A673 (cell line): Measurements from ENCODE around the gene DAB2IP. TPM values are rescaled to one million over a fixed set of nuclear protein-coding genes. Genes with fewer than 3 reads are reported as not detected.

ENCODE experiments used
- BruUV-seq: library from RNA; stranded (reverse); fragments of 400-500 nt; replicated peaks from 2 replicates; lab custom pipeline; 2021; lab: Mats Ljungman, UMichigan
- CTCF ChIA-PET: fragments of 300-600 bp; sonication (Branson Sonifier 250); formaldehyde crosslinking; loops from one replicate; lab custom pipeline; 2022; ENCODE audit warnings: antibody characterized with exemption; lab: Charles Lee
- POLR2A ChIA-PET: fragments of 300-600 bp; sonication (Branson Sonifier 250); formaldehyde crosslinking; loops from one replicate; lab custom pipeline; 2022; ENCODE audit warnings: antibody characterized with exemption; ENCODE audit not compliant: low non-redundant PET; lab: Charles Lee
- DNase-seq: peaks from one replicate; pipeline ENCODE4 v3.0.0-alpha.2; 2015; ENCODE audit warnings: low spot score
- H3K27ac ChIP-seq: fragments of 200-600 bp; sonication (generic); 2 replicates; pipeline ENCODE4 v1.5.1; 2016; ENCODE audit warnings: mixed run types, low read depth, mild to moderate bottlenecking, mixed read lengths, antibody characterized with exemption, low read length; ENCODE audit not compliant: poor library complexity, severe bottlenecking
- H3K27me3 ChIP-seq: fragments of 200-600 bp; sonication (generic); replicated peaks from 2 replicates; pipeline ENCODE4 v1.6.1; 2017; ENCODE audit warnings: mixed run types, low read depth, mild to moderate bottlenecking, mixed read lengths, antibody characterized with exemption, low read length; ENCODE audit not compliant: insufficient read depth, poor library complexity
- H3K36me3 ChIP-seq: fragments of 200-600 bp; sonication (generic); 2 replicates; pipeline ENCODE4 v1.6.1; 2016; ENCODE audit warnings: mixed run types, mild to moderate bottlenecking, mixed read lengths, antibody characterized with exemption, low read length; ENCODE audit not compliant: insufficient read depth, poor library complexity, severe bottlenecking
- H3K4me1 ChIP-seq: fragments of 200-600 bp; sonication (generic); 2 replicates; pipeline ENCODE4 v1.6.1; 2017; ENCODE audit warnings: mixed run types, mild to moderate bottlenecking, mixed read lengths, antibody characterized with exemption, low read length; ENCODE audit not compliant: insufficient read depth, poor library complexity, severe bottlenecking
- H3K4me3 ChIP-seq: fragments of 200-600 bp; sonication (generic); 2 replicates; pipeline ENCODE4 v1.5.1; 2016; ENCODE audit warnings: low read depth, mixed run types, mild to moderate bottlenecking, mixed read lengths, low read length; ENCODE audit not compliant: poor library complexity, severe bottlenecking
- H3K9me3 ChIP-seq: fragments of 200-600 bp; sonication (generic); 2 replicates; pipeline ENCODE4 v1.6.1; 2016; ENCODE audit warnings: mixed run types, low read depth, mild to moderate bottlenecking, mixed read lengths, antibody characterized with exemption, low read length; ENCODE audit not compliant: poor library complexity, severe bottlenecking
- CTCF ChIP-seq: fragments of 300-800, 200-600 bp; sonication (generic); conservative IDR thresholded peaks from 2 replicates; pipeline ENCODE4 v1.5.1; 2017; ENCODE audit warnings: low read depth, mild to moderate bottlenecking, antibody characterized with exemption, low read length, moderate library complexity, mixed read lengths
- EZH2 ChIP-seq: fragments of 200-600 bp; sonication (generic); IDR thresholded peaks from 2 replicates; pipeline ENCODE4 v1.6.1; 2017; ENCODE audit warnings: borderline replicate concordance, low read depth, mild to moderate bottlenecking, mixed read lengths, antibody characterized with exemption, low read length; ENCODE audit not compliant: poor library complexity, severe bottlenecking
- intact Hi-C: fragments of 100-400 bp; cut with micrococcal nuclease; formaldehyde crosslinking; loops from one replicate; pipeline ENCODE4 v1.10.0; 2022; ENCODE audit not compliant: unreplicated experiment
- total RNA-seq: library from RNA; stranded (reverse); gene quantifications from 2 replicates; pipeline ENCODE4 v1.2.3, GENCODE V29; 2021

The DAB2IP gene
- total RNA-seq, 1 experiment from 2014 or later = 34.5 TPM

GRCh38 chr9:121704281-121704680, 52.8 kb downstream of the DAB2IP start:
- H3K4me1 ChIP-seq = peaks cover 10% of the 10 kb centered on the region
- BruUV-seq = no TSS peak
- no peaks in the 10 kb centered on the region for H3K27me3 ChIP-seq
- TF ChIP-seq EZH2 = no peak
- no peak for TF ChIP-seq CTCF
- DNase-seq = no peak
- ChIA-PET CTCF (no interaction called here), POLR2A (no interaction called here)
- intact Hi-C loops = no loop called here
- H3K27ac ChIP-seq = no peak overlapping the region
- no peaks in the 10 kb centered on the region for H3K9me3 ChIP-seq
- H3K4me3 ChIP-seq = no peak overlapping the region
- no peaks in the 10 kb centered on the region for H3K36me3 ChIP-seq

GRCh38 chr9:121706149-121706750, 54.8 kb downstream of the DAB2IP start:
- POLR2A ChIA-PET = no interaction called here

GRCh38 chr9:121707477-121708424, 56.3 kb downstream of the DAB2IP start:
- DNase-seq = no peak
- Histone ChIP-seq H3K9me3 (no peaks in the 10 kb centered on the region), H3K27ac (no peak overlapping the region), H3K27me3 (no peaks in the 10 kb centered on the region), H3K36me3 (no peaks in the 10 kb centered on the region), H3K4me3 (no peak overlapping the region), H3K4me1 (no peaks in the 10 kb centered on the region)
- ChIA-PET POLR2A (no interaction called here), CTCF (no interaction called here)
- TF ChIP-seq EZH2 (no peak), CTCF (no peak)
- intact Hi-C loops = no loop called here
- BruUV-seq = no TSS peak

More at GRCh38 chr9:121706149-121706750, 54.8 kb downstream of the DAB2IP start:
- Histone ChIP-seq H3K36me3 (no peaks in the 10 kb centered on the region), H3K4me3 (no peak overlapping the region), H3K27me3 (no peaks in the 10 kb centered on the region), H3K9me3 (no peaks in the 10 kb centered on the region), H3K27ac (no peak overlapping the region), H3K4me1 (no peaks in the 10 kb centered on the region)
- intact Hi-C loops = no loop called here
- DNase-seq = no peak
- CTCF ChIA-PET = no interaction called here
- BruUV-seq = no TSS peak
- TF ChIP-seq CTCF = no peak
- TF ChIP-seq EZH2 = no peak
